ENCODE results near the gene SLC15A2. TPM values are rescaled to one million over a fixed set of nuclear protein-coding genes. Genes with fewer than 3 reads are reported as not detected.
"Not testable (repeated sequence)": the region's sequence is repeated elsewhere in the genome, so short reads cannot be mapped to it uniquely, and the experiment has no call there.

Gene SLC15A2, protein sequence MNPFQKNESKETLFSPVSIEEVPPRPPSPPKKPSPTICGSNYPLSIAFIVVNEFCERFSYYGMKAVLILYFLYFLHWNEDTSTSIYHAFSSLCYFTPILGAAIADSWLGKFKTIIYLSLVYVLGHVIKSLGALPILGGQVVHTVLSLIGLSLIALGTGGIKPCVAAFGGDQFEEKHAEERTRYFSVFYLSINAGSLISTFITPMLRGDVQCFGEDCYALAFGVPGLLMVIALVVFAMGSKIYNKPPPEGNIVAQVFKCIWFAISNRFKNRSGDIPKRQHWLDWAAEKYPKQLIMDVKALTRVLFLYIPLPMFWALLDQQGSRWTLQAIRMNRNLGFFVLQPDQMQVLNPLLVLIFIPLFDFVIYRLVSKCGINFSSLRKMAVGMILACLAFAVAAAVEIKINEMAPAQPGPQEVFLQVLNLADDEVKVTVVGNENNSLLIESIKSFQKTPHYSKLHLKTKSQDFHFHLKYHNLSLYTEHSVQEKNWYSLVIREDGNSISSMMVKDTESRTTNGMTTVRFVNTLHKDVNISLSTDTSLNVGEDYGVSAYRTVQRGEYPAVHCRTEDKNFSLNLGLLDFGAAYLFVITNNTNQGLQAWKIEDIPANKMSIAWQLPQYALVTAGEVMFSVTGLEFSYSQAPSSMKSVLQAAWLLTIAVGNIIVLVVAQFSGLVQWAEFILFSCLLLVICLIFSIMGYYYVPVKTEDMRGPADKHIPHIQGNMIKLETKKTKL
- total RNA-seq: 1 to 10 TPM; 2.7 to 3.4 TPM
- under 1 TPM in 2 of 3 donors, not detected in 1; 0.51 to 0.98 TPM for polyA plus RNA-seq
- 0.59 to 5.0 (median 2.8) reads per million in 6 experiments for total RNA-seq

DNA sequence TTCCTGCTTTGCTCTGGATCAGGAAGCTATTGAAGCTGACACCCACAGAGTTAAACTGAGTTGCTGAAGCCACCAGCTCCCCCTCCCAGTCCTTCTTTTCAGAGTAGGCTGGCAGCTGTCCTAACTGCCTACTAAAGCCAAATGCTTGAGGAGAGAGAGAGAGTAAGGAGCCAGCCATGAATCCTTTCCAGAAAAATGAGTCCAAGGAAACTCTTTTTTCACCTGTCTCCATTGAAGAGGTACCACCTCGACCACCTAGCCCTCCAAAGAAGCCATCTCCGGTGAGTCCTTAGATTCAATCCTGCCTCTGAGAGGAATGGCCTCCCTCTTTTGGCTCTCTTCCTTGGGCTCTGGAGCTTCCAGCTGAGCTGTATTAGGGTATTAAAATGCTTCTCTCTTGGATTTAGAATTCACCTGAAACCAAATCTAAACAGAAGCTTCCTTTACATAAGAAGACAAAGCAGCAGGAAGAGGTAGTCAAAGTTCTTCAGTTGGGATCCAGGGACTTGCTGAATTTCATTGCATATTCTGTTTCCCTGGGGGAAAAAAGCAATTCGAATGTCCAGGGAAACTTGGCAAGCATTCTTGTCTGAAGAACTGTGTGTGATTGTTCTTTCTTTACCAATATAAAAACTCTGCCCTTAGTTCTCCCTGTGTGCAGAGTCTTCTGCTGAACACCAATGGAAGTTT, at the start of gene SLC15A2:
TSS of gene SLC15A2 (plus strand) at position 101 of the 690 bp plus-strand sequence. CDS start at position 177, 76 bp downstream.
- no peaks in the 10 kb centered on the region for H3K9me3 Mint-ChIP-seq
- H3K27me3 Mint-ChIP-seq: no peaks in the 10 kb centered on the region
- POLR2A ChIA-PET: no interaction called here
- ATAC-seq (no peak), DNase-seq (no peak)
- no peak within 1 kb of the TSS for H3K4me3 Mint-ChIP-seq
- no peak within 1 kb of the TSS for H3K27ac Mint-ChIP-seq
- H3K36me3 Mint-ChIP-seq: peaks cover 0 to 16% (median 5%) of the 10 kb centered on the region in 3 donors
- no peaks in the 10 kb centered on the region for H3K4me1 Mint-ChIP-seq

DNA sequence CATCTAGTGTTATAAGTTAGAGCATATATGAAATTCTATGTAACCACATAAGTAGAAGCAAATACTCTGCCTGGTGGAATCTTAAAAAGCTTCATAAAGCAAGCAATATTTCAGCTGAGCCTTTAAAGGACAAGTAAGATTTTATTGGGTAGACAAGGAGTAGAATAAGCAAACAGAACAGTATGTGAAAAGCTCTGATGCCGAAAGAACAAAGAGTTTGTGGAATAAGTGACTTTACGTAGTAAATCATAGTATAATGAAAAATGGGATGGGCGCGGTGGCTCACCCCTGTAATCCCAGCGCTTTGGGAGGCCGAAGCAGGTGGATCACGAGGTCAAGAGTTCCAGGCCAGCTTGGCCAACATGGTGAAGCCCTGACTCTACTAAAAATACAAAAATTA, 49.3 kb upstream of the SLC15A2 start:
- POLR2A ChIA-PET: no interaction called here
- Mint-ChIP-seq H3K36me3 (peaks cover 0 to 16% (median 3%) of the 10 kb centered on the region in 3 donors), H3K4me3 (no peak overlapping the region), H3K27me3 (no peaks in the 10 kb centered on the region), H3K4me1 (peaks cover 0 to 5% (median 0%) of the 10 kb centered on the region in 4 donors), H3K9me3 (no peaks in the 10 kb centered on the region), H3K27ac (no peak overlapping the region)
- ATAC-seq: no peak
- DNase-seq: no peak

DNA sequence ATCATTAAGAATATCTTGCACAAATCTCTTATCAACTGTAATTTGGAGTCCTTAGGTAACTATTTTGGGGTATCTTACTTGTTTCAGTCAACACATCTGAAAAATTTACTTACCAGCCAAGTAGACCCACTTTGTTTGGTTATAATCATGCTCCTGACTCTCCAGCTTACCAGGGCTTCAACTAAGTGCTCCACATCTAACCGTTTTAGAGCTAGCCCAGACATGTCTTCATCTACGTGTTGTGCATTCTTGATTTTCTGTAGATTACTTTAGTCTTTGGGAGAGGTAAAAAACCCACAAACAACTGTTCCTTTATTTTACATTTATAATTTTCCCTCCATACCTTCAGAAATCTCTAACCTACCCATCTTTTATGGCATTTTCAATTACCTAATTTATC, 41.9 kb upstream of the SLC15A2 start:
- Mint-ChIP-seq H3K4me3 (no peak overlapping the region), H3K36me3 (peaks cover 0 to 13% (median 9%) of the 10 kb centered on the region in 3 donors), H3K27ac (no peak overlapping the region), H3K9me3 (peaks cover 0 to 3% (median 0%) of the 10 kb centered on the region in 9 donors), H3K4me1 (peaks cover 0 to 1% (median under 1%) of the 10 kb centered on the region in 4 donors), H3K27me3 (no peaks in the 10 kb centered on the region)
- DNase-seq (no peak), ATAC-seq (no peak)
- POLR2A ChIA-PET: no interaction called here

DNA sequence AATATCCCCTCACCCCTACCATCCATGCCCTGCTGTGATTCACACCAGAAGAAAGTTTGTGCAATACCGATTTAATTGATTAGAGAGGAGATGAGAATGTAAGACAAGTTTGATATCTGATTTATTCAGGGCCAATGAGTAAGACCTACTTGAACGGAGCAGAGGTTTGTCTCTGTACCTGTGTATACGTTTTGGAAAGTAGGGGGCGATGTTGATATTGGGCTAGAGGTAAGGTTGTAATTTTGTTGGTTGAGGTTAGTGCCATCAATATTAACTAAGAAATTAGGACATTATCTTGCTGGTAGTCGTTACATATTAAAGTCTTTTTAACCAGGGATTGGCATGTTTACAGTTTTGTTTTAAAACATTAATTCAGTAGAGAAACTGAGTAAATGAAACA, 38.6 kb upstream of the SLC15A2 start:
- ATAC-seq: no peak
- Mint-ChIP-seq H3K4me1 (peaks cover 0 to 4% (median under 1%) of the 10 kb centered on the region in 4 donors), H3K36me3 (peaks cover 0 to 41% (median 27%) of the 10 kb centered on the region in 3 donors), H3K27ac (no peak overlapping the region), H3K9me3 (peaks cover 0 to 3% (median 0%) of the 10 kb centered on the region in 9 donors), H3K27me3 (no peaks in the 10 kb centered on the region), H3K4me3 (no peak overlapping the region)
- POLR2A ChIA-PET: no interaction called here
- DNase-seq: no peak

DNA sequence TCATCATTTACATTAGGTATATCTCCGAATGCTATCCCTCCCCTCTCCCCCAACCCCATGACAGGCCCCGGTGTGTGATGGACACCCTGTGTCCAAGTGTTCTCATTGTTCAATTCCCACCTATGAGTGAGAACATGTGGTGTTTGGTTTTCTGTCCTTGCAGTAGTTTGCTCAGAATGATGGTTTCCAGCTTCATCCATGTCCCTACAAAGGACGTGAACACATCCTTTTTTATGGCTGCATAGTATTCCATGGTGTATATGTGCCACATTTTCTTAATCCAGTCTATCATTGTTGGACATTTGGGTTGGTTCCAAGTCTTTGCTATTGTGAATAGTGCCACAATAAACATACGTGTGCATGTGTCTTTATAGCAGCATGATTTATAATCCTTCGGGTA, 36.4 kb upstream of the SLC15A2 start:
- H3K4me3 Mint-ChIP-seq, H3K27ac Mint-ChIP-seq, ATAC-seq, H3K9me3 Mint-ChIP-seq, H3K4me1 Mint-ChIP-seq, H3K27me3 Mint-ChIP-seq, POLR2A ChIA-PET, DNase-seq: not testable (repeated sequence)
- peaks cover 7 to 49% (median 46%) of the 10 kb centered on the region in 3 donors for H3K36me3 Mint-ChIP-seq

DNA sequence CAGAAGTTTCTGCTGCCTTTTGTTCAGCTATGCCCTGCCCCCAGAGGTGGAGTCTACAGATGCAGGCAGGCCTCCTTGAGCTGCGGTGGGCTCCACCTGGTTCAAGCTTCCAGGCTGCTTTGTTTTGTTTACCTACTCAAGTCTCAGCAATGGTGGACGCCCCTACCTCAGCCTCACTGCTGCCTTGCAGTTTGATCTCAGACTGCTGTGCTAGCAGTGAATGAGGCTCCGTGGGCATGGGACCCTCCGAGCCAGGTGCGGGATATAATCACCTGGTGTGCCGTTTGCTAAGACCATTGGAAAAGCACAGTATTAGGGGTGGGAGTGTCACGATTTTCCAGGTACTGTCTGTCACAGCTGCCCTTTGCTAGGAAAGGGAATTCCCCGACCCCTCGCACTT, 31.0 kb upstream of the SLC15A2 start:
- H3K9me3 Mint-ChIP-seq, DNase-seq, H3K4me3 Mint-ChIP-seq, POLR2A ChIA-PET, H3K27me3 Mint-ChIP-seq, H3K27ac Mint-ChIP-seq, ATAC-seq, H3K4me1 Mint-ChIP-seq: not testable (repeated sequence)
- H3K36me3 Mint-ChIP-seq: peaks cover 11 to 50% (median 39%) of the 10 kb centered on the region in 3 donors

DNA sequence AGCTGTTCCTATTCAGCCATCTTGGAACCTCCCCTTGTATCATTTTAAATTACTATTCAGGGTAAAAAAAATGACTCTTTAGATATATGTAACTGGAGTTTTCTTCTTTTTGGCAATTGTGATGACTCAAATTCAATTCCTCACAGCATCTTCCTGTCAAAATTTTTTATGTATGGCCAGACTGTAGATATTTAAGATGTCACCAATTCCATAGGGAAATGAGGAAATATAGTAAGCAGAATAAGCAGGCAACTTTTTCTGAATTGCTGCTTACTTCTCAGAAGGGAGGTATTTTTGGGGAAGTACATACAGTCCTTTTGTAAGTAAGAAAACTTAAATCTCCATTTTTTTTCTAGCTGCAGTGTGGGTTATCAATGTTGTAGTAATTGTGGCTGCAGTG, 30.4 kb upstream of the SLC15A2 start:
- Mint-ChIP-seq H3K9me3 (peaks cover 0 to 7% (median 0%) of the 10 kb centered on the region in 9 donors), H3K36me3 (peaks cover 13 to 45% (median 36%) of the 10 kb centered on the region in 3 donors), H3K27me3 (no peaks in the 10 kb centered on the region), H3K27ac (no peak overlapping the region), H3K4me3 (no peak overlapping the region), H3K4me1 (peaks cover 0 to 4% (median 0%) of the 10 kb centered on the region in 4 donors)
- ATAC-seq: no peak
- POLR2A ChIA-PET: no interaction called here
- DNase-seq: no peak

DNA sequence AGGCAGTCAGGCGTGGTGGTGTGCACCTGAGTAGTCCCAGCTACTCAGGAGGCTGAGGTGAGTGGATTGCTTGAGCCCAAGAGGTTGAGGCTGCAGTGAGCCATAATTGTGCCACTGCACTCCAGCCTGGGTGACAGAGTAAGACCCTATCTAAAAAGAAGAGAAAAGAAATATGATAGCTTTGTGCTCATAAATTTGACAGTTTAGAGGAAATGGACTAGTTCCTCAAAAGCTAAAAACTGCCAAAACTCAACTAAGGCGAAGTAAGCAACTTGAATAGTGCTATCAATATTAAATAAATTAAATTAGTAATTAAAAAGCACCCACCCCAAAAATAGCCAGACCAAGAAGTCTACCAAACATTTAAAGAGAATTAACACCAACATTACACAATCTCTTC, 24.5 kb upstream of the SLC15A2 start:
- Mint-ChIP-seq H3K27ac (no peak overlapping the region), H3K36me3 (peaks cover 11 to 15% (median 13%) of the 10 kb centered on the region in 3 donors), H3K9me3 (no peaks in the 10 kb centered on the region), H3K4me3 (no peak overlapping the region), H3K27me3 (no peaks in the 10 kb centered on the region), H3K4me1 (peaks cover 0 to 18% (median 0%) of the 10 kb centered on the region in 4 donors)
- POLR2A ChIA-PET: no interaction called here
- ATAC-seq (no peak), DNase-seq (no peak)

DNA sequence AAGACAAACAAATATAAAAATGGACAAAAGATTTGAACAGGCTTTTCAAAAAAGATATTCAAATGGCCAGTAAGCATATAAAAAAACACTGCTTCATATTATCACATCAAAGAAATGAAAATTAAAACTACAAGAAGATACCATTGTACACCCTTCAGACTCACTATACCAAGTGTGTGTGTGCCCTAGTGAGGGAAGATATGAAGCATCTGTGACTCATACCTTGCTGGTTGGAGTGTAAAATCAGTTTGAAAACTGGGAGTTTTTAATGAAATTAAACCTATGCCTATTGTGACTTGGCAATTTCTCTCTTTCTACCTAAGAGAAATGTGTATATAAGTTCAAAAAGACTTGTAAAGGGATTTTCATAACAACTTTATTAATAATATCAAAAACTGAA, 23.5 kb upstream of the SLC15A2 start:
- Mint-ChIP-seq H3K4me1 (peaks cover 0 to 18% (median 0%) of the 10 kb centered on the region in 4 donors), H3K9me3 (no peaks in the 10 kb centered on the region), H3K27me3 (no peaks in the 10 kb centered on the region), H3K4me3 (no peak overlapping the region), H3K27ac (no peak overlapping the region), H3K36me3 (peaks cover 11 to 15% (median 13%) of the 10 kb centered on the region in 3 donors)
- ATAC-seq (no peak), DNase-seq (no peak)
- POLR2A ChIA-PET: no interaction called here

DNA sequence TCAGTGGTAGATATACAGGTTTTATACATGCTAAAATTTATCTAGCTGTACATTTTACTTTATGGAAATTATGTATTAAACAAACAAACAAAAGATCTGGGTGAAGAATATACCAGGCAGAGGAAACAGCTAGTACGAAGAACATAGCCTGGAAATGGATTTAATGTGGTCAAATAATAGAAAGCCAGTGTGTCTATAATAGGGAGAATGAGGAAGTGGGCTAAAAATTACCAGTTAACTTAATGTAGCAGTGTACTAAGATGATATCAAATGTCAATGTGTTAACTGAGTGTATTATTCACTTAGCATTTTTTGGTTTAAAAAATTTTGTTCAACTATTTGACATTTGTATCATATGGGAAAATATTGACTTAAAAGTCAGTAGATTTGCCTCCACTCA, 22.8 kb upstream of the SLC15A2 start:
- no peak for DNase-seq
- Mint-ChIP-seq H3K27me3 (no peaks in the 10 kb centered on the region), H3K36me3 (peaks cover 11 to 13% (median 12%) of the 10 kb centered on the region in 3 donors), H3K27ac (no peak overlapping the region), H3K4me1 (peaks cover 0 to 18% (median 0%) of the 10 kb centered on the region in 4 donors), H3K9me3 (no peaks in the 10 kb centered on the region), H3K4me3 (no peak overlapping the region)
- POLR2A ChIA-PET: no interaction called here
- ATAC-seq: no peak

DNA sequence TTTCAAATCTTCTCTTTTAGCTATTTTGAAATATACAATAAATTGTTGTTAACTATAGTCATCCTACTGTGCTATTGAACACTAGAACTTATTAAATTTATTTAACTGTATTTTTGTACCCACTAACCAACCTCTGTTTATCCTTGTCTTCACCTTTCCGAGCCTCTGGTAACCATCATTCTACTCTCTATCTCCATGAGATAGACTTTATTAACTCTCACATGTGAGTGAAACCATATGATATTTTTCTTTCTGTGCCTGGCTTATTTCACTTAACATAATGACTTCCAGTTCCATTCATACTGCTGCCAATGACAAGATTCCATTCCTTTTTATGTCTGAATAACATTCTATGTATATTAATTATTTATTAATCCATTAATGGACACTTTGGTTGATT, 15.8 kb upstream of the SLC15A2 start:
- peaks cover 0 to 9% (median 3%) of the 10 kb centered on the region in 3 donors for H3K36me3 Mint-ChIP-seq
- POLR2A ChIA-PET: no interaction called here
- H3K4me1 Mint-ChIP-seq: no peaks in the 10 kb centered on the region
- H3K27ac Mint-ChIP-seq: peak overlapping the region in 1 of 10 donors; percentile 82
- DNase-seq (no peak), ATAC-seq (no peak)
- H3K4me3 Mint-ChIP-seq: no peak overlapping the region
- no peaks in the 10 kb centered on the region for H3K27me3 Mint-ChIP-seq
- no peaks in the 10 kb centered on the region for H3K9me3 Mint-ChIP-seq

DNA sequence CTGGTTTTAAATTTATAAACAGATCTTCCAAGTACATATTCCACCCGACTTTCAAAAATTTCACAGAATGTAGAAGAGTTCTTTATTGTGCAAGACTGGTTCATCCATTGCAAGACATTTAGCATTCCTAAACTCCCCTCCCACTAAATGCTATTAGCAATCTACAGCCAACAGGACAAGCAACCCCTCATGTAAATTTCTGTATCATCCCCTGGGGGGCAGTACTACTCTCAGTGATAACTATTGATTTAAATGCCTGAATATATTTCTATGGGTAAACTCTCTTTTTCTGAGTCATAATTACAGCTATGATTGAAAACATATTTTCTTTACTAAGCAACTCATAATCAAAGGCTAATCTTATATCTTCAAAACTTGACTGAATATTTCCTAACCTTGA, 10.7 kb upstream of the SLC15A2 start:
- Mint-ChIP-seq H3K36me3 (peaks cover 0 to 8% (median 3%) of the 10 kb centered on the region in 3 donors), H3K27me3 (no peaks in the 10 kb centered on the region), H3K27ac (no peak overlapping the region), H3K4me3 (no peak overlapping the region), H3K4me1 (no peaks in the 10 kb centered on the region), H3K9me3 (no peaks in the 10 kb centered on the region)
- POLR2A ChIA-PET: no interaction called here
- DNase-seq: no peak
- ATAC-seq: no peak

DNA sequence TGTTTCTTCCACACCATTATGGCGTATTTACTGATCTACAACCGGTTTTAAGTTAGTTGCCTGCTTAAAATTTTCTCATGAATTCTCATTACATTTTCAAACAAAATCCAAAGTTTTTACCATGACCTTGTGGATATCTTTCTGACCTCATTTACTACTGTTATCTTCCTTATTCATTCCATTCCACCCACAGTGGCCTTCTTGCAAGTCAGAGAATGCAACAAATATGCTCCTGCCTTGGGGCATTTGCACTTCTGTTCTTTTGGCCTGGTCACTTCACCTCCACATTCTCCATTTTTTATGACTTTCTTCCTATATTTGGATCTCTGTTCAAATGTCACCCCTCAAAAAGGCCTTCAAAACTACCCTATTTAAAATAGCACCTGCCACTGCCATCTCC, 8.8 kb upstream of the SLC15A2 start:
- POLR2A ChIA-PET: no interaction called here
- Mint-ChIP-seq H3K4me3 (no peak overlapping the region), H3K9me3 (no peaks in the 10 kb centered on the region), H3K27ac (no peak overlapping the region), H3K4me1 (no peaks in the 10 kb centered on the region), H3K27me3 (no peaks in the 10 kb centered on the region), H3K36me3 (peaks cover 0 to 8% (median 1%) of the 10 kb centered on the region in 3 donors)
- DNase-seq: no peak
- no peak for ATAC-seq

Measured in naive thymus-derived CD8-positive, alpha-beta T cell (primary cell).